Inflammatory macrophage treated with lipopolysaccharide for 4 hours (primary cell): ENCODE data around the gene SH3BP4.

Source experiments
- DNase-seq: peaks from one replicate; pipeline ENCODE4 v3.0.0-alpha.2; 2020

The SH3BP4 gene

GRCh38 chr2:234951664-234952269 is at the start of gene SH3BP4:
TSS of gene SH3BP4 (plus strand) at chr2:234952017. CDS start at chr2:235035003, 82,986 bp downstream.
- peak; percentile 17 for DNase-seq

GRCh38 chr2:234904785-234905184 is 47.0 kb upstream of the SH3BP4 start:
- no peak for DNase-seq

- DNase-seq: no peak
Measured at GRCh38 chr2:234905547-234906265, 46.1 kb upstream of the SH3BP4 start.

GRCh38 chr2:234910186-234910679 is 41.6 kb upstream of the SH3BP4 start:
- DNase-seq: no peak

GRCh38 chr2:234911271-234911670 is 40.5 kb upstream of the SH3BP4 start:
- DNase-seq: no peak

- DNase-seq: no peak
Measured at GRCh38 chr2:234912437-234912836, 39.4 kb upstream of the SH3BP4 start.

GRCh38 chr2:234913208-234913626 is 38.6 kb upstream of the SH3BP4 start:
- no peak for DNase-seq

GRCh38 chr2:234914371-234915154 is 37.3 kb upstream of the SH3BP4 start:
- DNase-seq: no peak

- no peak for DNase-seq
Measured at GRCh38 chr2:234916674-234917073, 35.1 kb upstream of the SH3BP4 start.

- DNase-seq: no peak
Measured at GRCh38 chr2:234917211-234917975, 34.4 kb upstream of the SH3BP4 start.

- no peak for DNase-seq
Measured at GRCh38 chr2:234919711-234920110, 32.1 kb upstream of the SH3BP4 start.

- no peak for DNase-seq
Measured at GRCh38 chr2:234920836-234921235, 31.0 kb upstream of the SH3BP4 start.

- DNase-seq: no peak
Measured at GRCh38 chr2:234929002-234929401, 22.8 kb upstream of the SH3BP4 start.

GRCh38 chr2:234930397-234930796 is 21.4 kb upstream of the SH3BP4 start:
- no peak for DNase-seq

- no peak for DNase-seq
Measured at GRCh38 chr2:234931371-234931770, 20.4 kb upstream of the SH3BP4 start.

GRCh38 chr2:234932591-234933168 is 19.1 kb upstream of the SH3BP4 start:
- no peak for DNase-seq

GRCh38 chr2:234935311-234935710 is 16.5 kb upstream of the SH3BP4 start:
- no peak for DNase-seq

- DNase-seq: no peak
Measured at GRCh38 chr2:234939576-234939975, 12.2 kb upstream of the SH3BP4 start.

GRCh38 chr2:234939996-234940395 is 11.8 kb upstream of the SH3BP4 start:
- no peak for DNase-seq

GRCh38 chr2:234940527-234940926 is 11.3 kb upstream of the SH3BP4 start:
- no peak for DNase-seq

- no peak for DNase-seq
Measured at GRCh38 chr2:234945339-234945873, 6.4 kb upstream of the SH3BP4 start.

- DNase-seq: no peak
Measured at GRCh38 chr2:234947556-234947955, 4.3 kb upstream of the SH3BP4 start.
